K562 (cell line): ENCODE measurements around the gene ACAD8.

ENCODE experiments used
- HMG20A ChIP-seq: fragments of 450-650 bp; formaldehyde crosslinking; conservative IDR thresholded peaks from 2 replicates; pipeline ENCODE4 v1.4.0; 2020; ENCODE audit warnings: mild to moderate bottlenecking, mixed read lengths
- POLR2A ChIP-seq: fragments of 450-650 bp; conservative IDR thresholded peaks from 2 replicates; pipeline ENCODE4 v1.6.1; 2016
- YY1 ChIP-seq, 3 experiments: IDR thresholded peaks; 2 replicates each; pipeline ENCODE4 v1.6.1; 2011; ENCODE audit warnings: low read length in 2 of 3, mild to moderate bottlenecking in 2 of 3, moderate library complexity in 2 of 3, borderline replicate concordance in 1 of 3, control low read depth in 1 of 3, low read depth in 1 of 3; ENCODE audit not compliant: insufficient read depth in 3 of 3, insufficient replicate concordance in 2 of 3, control insufficient read depth in 1 of 3, insufficient read length in 1 of 3; ENCODE audit errors: extremely low read depth in 1 of 3
- TF ChIP-seq, protein P1 (sequence below), 3 experiments: IDR thresholded peaks in 2 of 3; conservative IDR thresholded peaks in 1 of 3; 2 replicates each; pipeline ENCODE4 v1.5.1; 2011 to 2012; ENCODE audit warnings: low read length in 3 of 3, mild to moderate bottlenecking in 3 of 3, control low read depth in 2 of 3, improper control_type of control experiment in 1 of 3, inconsistent platforms in 1 of 3, low read depth in 1 of 3, mixed read lengths in 1 of 3, moderate library complexity in 1 of 3; ENCODE audit not compliant: insufficient read depth in 2 of 3
- TF ChIP-seq, protein P2 (sequence below): sonication (generic); formaldehyde crosslinking; IDR thresholded peaks from 2 replicates; pipeline ENCODE4 v1.8.1; 2023; ENCODE audit warnings: mild to moderate bottlenecking, missing genetic modification reagents

DNA sequence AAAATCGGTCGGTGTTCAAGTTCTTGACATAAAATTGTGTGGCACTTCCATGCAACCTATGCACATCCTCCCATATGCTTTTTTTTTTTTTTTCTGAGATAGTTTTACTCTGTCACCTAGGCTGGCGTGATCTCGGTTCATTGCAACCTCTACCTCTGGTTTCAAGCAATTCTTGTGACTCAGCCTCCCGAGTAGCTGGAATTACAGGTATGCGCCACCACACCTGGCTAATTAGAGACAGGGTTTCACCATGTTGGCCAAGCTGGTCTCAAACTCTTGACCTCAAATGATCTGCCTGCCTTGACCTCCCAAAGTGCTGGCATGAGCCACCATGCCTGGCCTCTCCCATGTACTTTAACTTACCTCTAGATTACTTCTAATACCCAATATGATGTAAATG, 37.8 kb downstream of the ACAD8 start:
- TF ChIP-seq YY1 (IDR thresholded peaks at IDR 0.05; ENCODE audit: borderline replicate concordance in 1 of 3, control insufficient read depth in 1 of 3, extremely low read depth in 1 of 3, insufficient read depth in 3 of 3, insufficient read length in 1 of 3, insufficient replicate concordance in 2 of 3, low read depth in 1 of 3, low read length in 2 of 3) (no peak), POLR2A (no peak), HMG20A (CRISPR knock-in tag) (no peak)
- TF ChIP-seq, protein P1, sequence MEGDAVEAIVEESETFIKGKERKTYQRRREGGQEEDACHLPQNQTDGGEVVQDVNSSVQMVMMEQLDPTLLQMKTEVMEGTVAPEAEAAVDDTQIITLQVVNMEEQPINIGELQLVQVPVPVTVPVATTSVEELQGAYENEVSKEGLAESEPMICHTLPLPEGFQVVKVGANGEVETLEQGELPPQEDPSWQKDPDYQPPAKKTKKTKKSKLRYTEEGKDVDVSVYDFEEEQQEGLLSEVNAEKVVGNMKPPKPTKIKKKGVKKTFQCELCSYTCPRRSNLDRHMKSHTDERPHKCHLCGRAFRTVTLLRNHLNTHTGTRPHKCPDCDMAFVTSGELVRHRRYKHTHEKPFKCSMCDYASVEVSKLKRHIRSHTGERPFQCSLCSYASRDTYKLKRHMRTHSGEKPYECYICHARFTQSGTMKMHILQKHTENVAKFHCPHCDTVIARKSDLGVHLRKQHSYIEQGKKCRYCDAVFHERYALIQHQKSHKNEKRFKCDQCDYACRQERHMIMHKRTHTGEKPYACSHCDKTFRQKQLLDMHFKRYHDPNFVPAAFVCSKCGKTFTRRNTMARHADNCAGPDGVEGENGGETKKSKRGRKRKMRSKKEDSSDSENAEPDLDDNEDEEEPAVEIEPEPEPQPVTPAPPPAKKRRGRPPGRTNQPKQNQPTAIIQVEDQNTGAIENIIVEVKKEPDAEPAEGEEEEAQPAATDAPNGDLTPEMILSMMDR (IDR thresholded peaks at IDR 0.05 in 2 of 3, conservative IDR thresholded peaks at IDR 0.05 in 1 of 3; ENCODE audit: insufficient read depth in 2 of 3, low read depth in 1 of 3, low read length in 3 of 3): no peak
- TF ChIP-seq, protein P2, sequence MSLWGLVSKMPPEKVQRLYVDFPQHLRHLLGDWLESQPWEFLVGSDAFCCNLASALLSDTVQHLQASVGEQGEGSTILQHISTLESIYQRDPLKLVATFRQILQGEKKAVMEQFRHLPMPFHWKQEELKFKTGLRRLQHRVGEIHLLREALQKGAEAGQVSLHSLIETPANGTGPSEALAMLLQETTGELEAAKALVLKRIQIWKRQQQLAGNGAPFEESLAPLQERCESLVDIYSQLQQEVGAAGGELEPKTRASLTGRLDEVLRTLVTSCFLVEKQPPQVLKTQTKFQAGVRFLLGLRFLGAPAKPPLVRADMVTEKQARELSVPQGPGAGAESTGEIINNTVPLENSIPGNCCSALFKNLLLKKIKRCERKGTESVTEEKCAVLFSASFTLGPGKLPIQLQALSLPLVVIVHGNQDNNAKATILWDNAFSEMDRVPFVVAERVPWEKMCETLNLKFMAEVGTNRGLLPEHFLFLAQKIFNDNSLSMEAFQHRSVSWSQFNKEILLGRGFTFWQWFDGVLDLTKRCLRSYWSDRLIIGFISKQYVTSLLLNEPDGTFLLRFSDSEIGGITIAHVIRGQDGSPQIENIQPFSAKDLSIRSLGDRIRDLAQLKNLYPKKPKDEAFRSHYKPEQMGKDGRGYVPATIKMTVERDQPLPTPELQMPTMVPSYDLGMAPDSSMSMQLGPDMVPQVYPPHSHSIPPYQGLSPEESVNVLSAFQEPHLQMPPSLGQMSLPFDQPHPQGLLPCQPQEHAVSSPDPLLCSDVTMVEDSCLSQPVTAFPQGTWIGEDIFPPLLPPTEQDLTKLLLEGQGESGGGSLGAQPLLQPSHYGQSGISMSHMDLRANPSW (CRISPR knock-in tag): no peak
